Kidney epithelial cell (primary cell): ENCODE measurements around the gene UGT1A7. TPM values are rescaled to one million over a fixed set of nuclear protein-coding genes. Genes with fewer than 3 reads are reported as not detected.

Experiments used
- DNase-seq: peaks from one replicate; pipeline ENCODE4 v3.0.0-alpha.2; 2010; ENCODE audit warnings: low read depth
- H3K27me3 ChIP-seq: 2 replicates; pipeline ENCODE4 v1.6.0; 2011; ENCODE audit warnings: low read length; ENCODE audit not compliant: control insufficient read depth, insufficient read depth
- H3K36me3 ChIP-seq: 2 replicates; pipeline ENCODE4 v1.5.1; 2011; ENCODE audit warnings: low read length; ENCODE audit not compliant: control insufficient read depth, insufficient read depth
- H3K4me3 ChIP-seq: 2 replicates; pipeline ENCODE4 v1.5.1; 2011; ENCODE audit warnings: low read depth, mild to moderate bottlenecking, control low read depth, low read length
- CTCF ChIP-seq: IDR thresholded peaks from 2 replicates; pipeline ENCODE4 v1.5.1; 2011; ENCODE audit warnings: mild to moderate bottlenecking, moderate library complexity, low read length, control low read depth, inconsistent platforms; ENCODE audit not compliant: insufficient read depth, poor library complexity, severe bottlenecking
- total RNA-seq: library from RNA; depleted of rRNA; stranded (reverse); fragments of >200 nt; gene quantifications from 2 replicates; pipeline ENCODE4 v1.2.3, GENCODE V29; 2015

UGT1A7 gene
- total RNA-seq, 1 donor from 2014 or later = not detected

GRCh38 chr2:233674995-233675394 lies 6.7 kb upstream of the UGT1A7 start:
- no peak for TF ChIP-seq CTCF
- DNase-seq = no peak
- no peak overlapping the region for H3K4me3 ChIP-seq
- H3K27me3 ChIP-seq = no peaks in the 10 kb centered on the region
- H3K36me3 ChIP-seq = no peaks in the 10 kb centered on the region

DNA sequence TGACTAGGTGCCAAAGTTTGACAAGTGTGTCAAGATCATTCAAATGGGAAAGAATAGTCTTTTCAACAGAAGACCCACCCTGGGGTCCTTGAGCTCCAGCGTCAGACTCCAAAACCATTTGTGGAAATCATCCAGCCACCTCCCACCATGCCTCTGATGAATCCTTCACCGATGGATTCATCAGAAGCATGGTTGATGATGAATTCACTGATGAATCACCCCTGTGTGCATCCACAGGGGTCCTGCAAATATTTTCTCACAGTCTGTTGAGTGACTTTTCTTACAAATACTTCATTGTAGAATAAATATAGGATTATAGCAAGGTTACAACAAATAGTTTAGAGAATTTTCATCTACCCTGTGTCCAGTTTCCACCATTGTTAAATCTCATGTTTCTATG lies 5.7 kb upstream of the UGT1A7 start:
- no peak for DNase-seq
- no peaks in the 10 kb centered on the region for H3K36me3 ChIP-seq
- H3K27me3 ChIP-seq = no peaks in the 10 kb centered on the region
- H3K4me3 ChIP-seq = no peak overlapping the region
- no peak for TF ChIP-seq CTCF

DNA sequence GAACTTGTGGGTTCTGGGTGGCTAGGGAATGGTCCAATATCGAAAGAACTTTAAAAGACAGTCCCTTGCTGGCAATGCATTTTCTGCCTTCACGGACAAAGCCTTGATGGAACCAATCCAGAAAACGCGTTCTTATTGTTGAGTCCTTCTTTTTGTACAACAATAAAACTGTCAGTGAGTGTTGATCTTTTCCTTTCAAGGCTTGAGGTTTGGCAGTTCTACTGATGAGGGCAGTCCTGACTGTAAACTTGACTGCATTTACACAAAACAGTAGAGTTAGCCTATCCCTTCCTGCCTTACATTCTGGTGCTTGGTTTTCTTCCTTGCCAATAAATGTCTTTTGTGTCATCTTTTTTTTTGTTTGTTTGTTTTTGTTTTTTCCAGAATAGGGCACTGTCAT lies 2.5 kb upstream of the UGT1A7 start:
- Histone ChIP-seq H3K27me3 (no peaks in the 10 kb centered on the region), H3K4me3 (no peak overlapping the region), H3K36me3 (no peaks in the 10 kb centered on the region)
- DNase-seq = no peak
- no peak for TF ChIP-seq CTCF

DNA sequence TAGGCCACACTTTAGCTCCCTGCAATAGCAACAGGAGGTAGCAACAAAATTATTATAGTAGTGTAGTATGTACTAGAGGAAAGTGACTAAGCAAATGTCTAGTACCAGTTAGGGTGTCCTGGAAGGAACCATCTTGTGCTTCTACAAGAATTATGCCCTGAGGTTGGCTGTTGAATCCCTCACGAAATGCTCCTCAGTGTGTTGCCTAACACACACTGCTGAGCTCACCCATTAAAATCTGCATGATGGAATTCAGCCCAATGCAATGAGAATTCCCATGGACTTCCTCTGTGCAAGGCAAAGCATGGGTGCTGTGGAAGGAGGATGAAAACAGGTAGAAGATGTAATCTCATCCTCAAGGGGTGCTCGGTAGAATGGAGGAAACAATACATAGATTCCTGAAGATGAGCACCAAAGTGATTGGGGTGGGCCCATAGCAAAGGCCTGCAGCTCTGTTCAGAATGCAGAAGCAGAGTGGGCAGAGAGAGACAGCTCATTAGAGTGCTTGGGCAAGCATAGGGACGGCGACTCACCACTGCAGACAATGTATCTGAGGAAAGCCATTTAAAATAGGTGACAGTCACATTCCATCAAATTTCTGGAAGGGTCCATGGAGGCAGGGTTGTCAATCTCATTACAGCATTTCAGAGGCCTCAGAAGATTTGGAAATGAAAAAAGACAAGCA lies 1.2 kb upstream of the UGT1A7 start:
- TF ChIP-seq CTCF = no peak
- DNase-seq = no peak
- Histone ChIP-seq H3K27me3 (no peaks in the 10 kb centered on the region), H3K4me3 (no peak overlapping the region), H3K36me3 (no peaks in the 10 kb centered on the region)

- DNase-seq = no peak
- Histone ChIP-seq H3K36me3 (no peaks in the 10 kb centered on the region), H3K27me3 (no peaks in the 10 kb centered on the region), H3K4me3 (no peak overlapping the region)
- no peak for TF ChIP-seq CTCF
These were observed 2.9 kb downstream of the UGT1A7 start for GRCh38 chr2:233684640-233685039.

DNA sequence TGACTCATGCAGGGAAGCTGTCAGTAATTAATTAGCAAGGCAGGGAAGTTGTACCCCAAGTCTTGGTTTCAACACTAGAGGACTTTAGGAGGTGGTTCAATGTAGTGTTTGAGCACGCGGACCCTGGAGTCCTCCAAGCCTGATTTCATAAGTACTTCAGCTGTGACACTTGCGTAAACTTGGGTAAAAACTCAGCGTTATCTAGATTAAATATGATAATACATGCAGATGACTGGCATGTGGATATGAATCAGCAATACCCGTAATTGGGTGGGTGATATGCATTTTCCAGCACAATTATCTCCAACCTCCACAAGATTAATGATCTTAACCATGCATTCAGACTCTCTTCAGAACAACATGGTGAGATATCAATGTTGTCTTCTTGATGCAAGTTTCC lies 5.2 kb downstream of the UGT1A7 start:
- TF ChIP-seq CTCF = no peak
- no peaks in the 10 kb centered on the region for H3K27me3 ChIP-seq
- no peak for DNase-seq
- no peaks in the 10 kb centered on the region for H3K36me3 ChIP-seq
- no peak overlapping the region for H3K4me3 ChIP-seq
